Measurements from ENCODE around the gene OGFRL1. TPM values are rescaled to one million over a fixed set of nuclear protein-coding genes. Genes with fewer than 3 reads are reported as not detected.

Gene OGFRL1
- total RNA-seq, 1 experiment from 2014 or later = 5.4 TPM

- Mint-ChIP-seq H3K27me3 (ENCODE audit: low read depth) (no peaks in the 10 kb centered on the region), H3K4me3 (no peak overlapping the region), H3K36me3 (no peaks in the 10 kb centered on the region), H3K27ac (no peak overlapping the region), H3K4me1 (no peaks in the 10 kb centered on the region), H3K9me3 (no peaks in the 10 kb centered on the region)
- DNase-seq (ENCODE audit: low spot score) (no peak), ATAC-seq (no peak)
- TF ChIP-seq TCF7 (CRISPR knock-in tag; IDR thresholded peaks at IDR 0.05; ENCODE audit: low read depth) = no peak
- no peak for TF ChIP-seq ZNF416 (CRISPR knock-in tag; IDR thresholded peaks at IDR 0.05)
- no peak for TF ChIP-seq ZNF263 (CRISPR knock-in tag; IDR thresholded peaks at IDR 0.05; ENCODE audit: low read depth)
- no peak for TF ChIP-seq AFF4 (CRISPR knock-in tag; IDR thresholded peaks at IDR 0.05; ENCODE audit: borderline replicate concordance)
- TF ChIP-seq NR2C2 (CRISPR knock-in tag; IDR thresholded peaks at IDR 0.05) = no peak
- TF ChIP-seq ZNF671 (CRISPR knock-in tag; IDR thresholded peaks at IDR 0.05) = no peak
- TF ChIP-seq JUN (CRISPR knock-in tag; IDR thresholded peaks at IDR 0.05) = no peak
- TF ChIP-seq ZNF423 (CRISPR knock-in tag; IDR thresholded peaks at IDR 0.05) = no peak
- no peak for TF ChIP-seq HMGA2 (CRISPR knock-in tag; IDR thresholded peaks at IDR 0.05)
- no peak for TF ChIP-seq GRHL2 (CRISPR knock-in tag; IDR thresholded peaks at IDR 0.05; ENCODE audit: insufficient replicate concordance, severe bottlenecking)
- TF ChIP-seq, protein P1, sequence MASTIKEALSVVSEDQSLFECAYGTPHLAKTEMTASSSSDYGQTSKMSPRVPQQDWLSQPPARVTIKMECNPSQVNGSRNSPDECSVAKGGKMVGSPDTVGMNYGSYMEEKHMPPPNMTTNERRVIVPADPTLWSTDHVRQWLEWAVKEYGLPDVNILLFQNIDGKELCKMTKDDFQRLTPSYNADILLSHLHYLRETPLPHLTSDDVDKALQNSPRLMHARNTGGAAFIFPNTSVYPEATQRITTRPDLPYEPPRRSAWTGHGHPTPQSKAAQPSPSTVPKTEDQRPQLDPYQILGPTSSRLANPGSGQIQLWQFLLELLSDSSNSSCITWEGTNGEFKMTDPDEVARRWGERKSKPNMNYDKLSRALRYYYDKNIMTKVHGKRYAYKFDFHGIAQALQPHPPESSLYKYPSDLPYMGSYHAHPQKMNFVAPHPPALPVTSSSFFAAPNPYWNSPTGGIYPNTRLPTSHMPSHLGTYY (CRISPR knock-in tag; IDR thresholded peaks at IDR 0.05) = no peak
- POLR2A ChIA-PET = no interaction called here
- CTCF ChIA-PET = no interaction called here
Measured at GRCh38 chr6:71326611-71327010, 38.0 kb downstream of the OGFRL1 start.

GRCh38 chr6:71330501-71330900 lies 41.9 kb downstream of the OGFRL1 start:
- Mint-ChIP-seq H3K27me3 (ENCODE audit: low read depth) (no peaks in the 10 kb centered on the region), H3K36me3 (no peaks in the 10 kb centered on the region), H3K9me3 (no peaks in the 10 kb centered on the region), H3K4me3 (no peak overlapping the region), H3K27ac (no peak overlapping the region), H3K4me1 (peaks cover 9% of the 10 kb centered on the region)
- ChIA-PET CTCF (no interaction called here), POLR2A (no interaction called here)
- no peak for TF ChIP-seq ZNF532 (CRISPR knock-in tag; IDR thresholded peaks at IDR 0.05; ENCODE audit: borderline replicate concordance)
- no peak for TF ChIP-seq NFATC4 (CRISPR knock-in tag; IDR thresholded peaks at IDR 0.05)
- TF ChIP-seq ELF4 (CRISPR knock-in tag; IDR thresholded peaks at IDR 0.05; ENCODE audit: low read depth) = no peak
- TF ChIP-seq ZNF416 (CRISPR knock-in tag; IDR thresholded peaks at IDR 0.05) = no peak
- no peak for TF ChIP-seq NFYB (CRISPR knock-in tag; conservative IDR thresholded peaks at IDR 0.05; ENCODE audit: low read depth)
- ATAC-seq (no peak), DNase-seq (ENCODE audit: low spot score) (no peak)

GRCh38 chr6:71332012-71332411 lies 43.4 kb downstream of the OGFRL1 start:
- H3K4me3 Mint-ChIP-seq = no peak overlapping the region
- TF ChIP-seq, protein P2, sequence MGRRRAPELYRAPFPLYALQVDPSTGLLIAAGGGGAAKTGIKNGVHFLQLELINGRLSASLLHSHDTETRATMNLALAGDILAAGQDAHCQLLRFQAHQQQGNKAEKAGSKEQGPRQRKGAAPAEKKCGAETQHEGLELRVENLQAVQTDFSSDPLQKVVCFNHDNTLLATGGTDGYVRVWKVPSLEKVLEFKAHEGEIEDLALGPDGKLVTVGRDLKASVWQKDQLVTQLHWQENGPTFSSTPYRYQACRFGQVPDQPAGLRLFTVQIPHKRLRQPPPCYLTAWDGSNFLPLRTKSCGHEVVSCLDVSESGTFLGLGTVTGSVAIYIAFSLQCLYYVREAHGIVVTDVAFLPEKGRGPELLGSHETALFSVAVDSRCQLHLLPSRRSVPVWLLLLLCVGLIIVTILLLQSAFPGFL (CRISPR knock-in tag; IDR thresholded peaks at IDR 0.05; ENCODE audit: borderline replicate concordance) = no peak
- TF ChIP-seq, protein P3, sequence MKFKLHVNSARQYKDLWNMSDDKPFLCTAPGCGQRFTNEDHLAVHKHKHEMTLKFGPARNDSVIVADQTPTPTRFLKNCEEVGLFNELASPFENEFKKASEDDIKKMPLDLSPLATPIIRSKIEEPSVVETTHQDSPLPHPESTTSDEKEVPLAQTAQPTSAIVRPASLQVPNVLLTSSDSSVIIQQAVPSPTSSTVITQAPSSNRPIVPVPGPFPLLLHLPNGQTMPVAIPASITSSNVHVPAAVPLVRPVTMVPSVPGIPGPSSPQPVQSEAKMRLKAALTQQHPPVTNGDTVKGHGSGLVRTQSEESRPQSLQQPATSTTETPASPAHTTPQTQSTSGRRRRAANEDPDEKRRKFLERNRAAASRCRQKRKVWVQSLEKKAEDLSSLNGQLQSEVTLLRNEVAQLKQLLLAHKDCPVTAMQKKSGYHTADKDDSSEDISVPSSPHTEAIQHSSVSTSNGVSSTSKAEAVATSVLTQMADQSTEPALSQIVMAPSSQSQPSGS (CRISPR knock-in tag; IDR thresholded peaks at IDR 0.05; ENCODE audit: borderline replicate concordance, low read depth) = no peak
- TF ChIP-seq ZNF423 (CRISPR knock-in tag; IDR thresholded peaks at IDR 0.05) = no peak
- TF ChIP-seq ZNF121 (CRISPR knock-in tag; IDR thresholded peaks at IDR 0.05) = no peak
- TF ChIP-seq CBFB (CRISPR knock-in tag; IDR thresholded peaks at IDR 0.05; ENCODE audit: low read depth) = no peak
- TF ChIP-seq ATF6 (CRISPR knock-in tag; IDR thresholded peaks at IDR 0.05) = no peak

More at GRCh38 chr6:71332012-71332411, 43.4 kb downstream of the OGFRL1 start:
- Mint-ChIP-seq H3K36me3 (no peaks in the 10 kb centered on the region), H3K4me1 (peaks cover 23% of the 10 kb centered on the region), H3K9me3 (peaks cover 11% of the 10 kb centered on the region), H3K27ac (no peak overlapping the region), H3K27me3 (ENCODE audit: low read depth) (no peaks in the 10 kb centered on the region)
- ChIA-PET CTCF (no interaction called here), POLR2A (no interaction called here)
- DNase-seq (ENCODE audit: low spot score) (no peak), ATAC-seq (no peak)

Measured in WTC11 (cell line).